IPS-NIHi7 (cell line): ENCODE results near the gene TMEM115.

Experiments used
- DNase-seq: peaks from one replicate; pipeline ENCODE4 v3.0.0; 2012; ENCODE audit warnings: mixed read lengths; ENCODE audit errors: extremely low spot score

Gene TMEM115

DNA sequence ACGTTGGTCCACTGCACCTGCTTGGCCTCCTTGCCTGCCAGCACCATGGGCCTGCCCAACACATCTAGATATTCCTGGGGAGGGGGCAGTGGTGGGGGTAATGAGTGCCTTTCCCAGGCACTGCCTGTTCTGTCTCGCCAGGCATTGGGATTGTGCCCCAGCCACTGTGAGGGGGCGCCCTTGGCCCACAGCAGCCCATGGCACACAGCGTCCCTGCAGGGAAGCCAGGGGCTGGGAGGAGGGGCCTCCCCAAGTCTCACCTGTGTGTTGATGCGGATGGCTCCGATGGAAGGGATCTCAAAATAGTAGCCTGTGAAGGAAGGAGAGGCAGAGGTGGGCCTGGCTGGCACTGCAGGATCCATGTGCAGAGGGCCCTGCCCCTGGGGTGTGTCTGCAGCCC is 18.7 kb upstream of the TMEM115 start:
- peak; percentile 52 for DNase-seq

DNA sequence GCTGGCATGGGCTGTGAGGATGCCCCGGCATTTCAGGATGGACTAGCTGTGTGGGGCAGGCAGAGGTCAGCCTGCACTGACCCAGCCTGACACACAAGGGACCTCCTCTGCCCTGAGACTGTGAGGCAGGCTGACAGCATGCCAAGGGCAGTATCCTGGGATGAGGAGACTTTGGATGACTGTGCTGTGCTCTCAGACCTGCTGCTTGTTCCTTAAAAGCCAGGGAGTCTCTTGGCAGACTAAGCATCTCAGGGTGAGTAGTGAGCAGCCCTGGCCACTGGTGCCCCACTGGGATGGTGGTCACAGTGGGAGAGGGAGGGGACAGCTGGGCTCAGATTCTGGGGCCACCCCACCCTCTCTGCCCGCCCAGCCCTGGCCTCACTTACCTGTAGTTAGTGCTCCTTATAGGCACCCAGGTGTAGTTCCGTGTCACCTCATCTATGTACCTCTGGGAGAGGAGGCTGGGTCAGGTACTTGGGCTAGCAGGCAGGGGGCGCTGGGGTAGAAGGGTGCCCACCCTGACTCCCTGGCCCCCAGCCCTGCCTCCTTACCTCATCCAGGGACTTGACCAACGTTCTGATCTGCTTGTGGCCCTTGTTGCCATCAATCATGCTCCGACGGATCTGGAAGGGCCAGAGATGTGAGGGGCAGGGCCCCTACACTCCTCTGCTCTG is 16.1 kb upstream of the TMEM115 start:
- DNase-seq: peak; percentile 76

DNA sequence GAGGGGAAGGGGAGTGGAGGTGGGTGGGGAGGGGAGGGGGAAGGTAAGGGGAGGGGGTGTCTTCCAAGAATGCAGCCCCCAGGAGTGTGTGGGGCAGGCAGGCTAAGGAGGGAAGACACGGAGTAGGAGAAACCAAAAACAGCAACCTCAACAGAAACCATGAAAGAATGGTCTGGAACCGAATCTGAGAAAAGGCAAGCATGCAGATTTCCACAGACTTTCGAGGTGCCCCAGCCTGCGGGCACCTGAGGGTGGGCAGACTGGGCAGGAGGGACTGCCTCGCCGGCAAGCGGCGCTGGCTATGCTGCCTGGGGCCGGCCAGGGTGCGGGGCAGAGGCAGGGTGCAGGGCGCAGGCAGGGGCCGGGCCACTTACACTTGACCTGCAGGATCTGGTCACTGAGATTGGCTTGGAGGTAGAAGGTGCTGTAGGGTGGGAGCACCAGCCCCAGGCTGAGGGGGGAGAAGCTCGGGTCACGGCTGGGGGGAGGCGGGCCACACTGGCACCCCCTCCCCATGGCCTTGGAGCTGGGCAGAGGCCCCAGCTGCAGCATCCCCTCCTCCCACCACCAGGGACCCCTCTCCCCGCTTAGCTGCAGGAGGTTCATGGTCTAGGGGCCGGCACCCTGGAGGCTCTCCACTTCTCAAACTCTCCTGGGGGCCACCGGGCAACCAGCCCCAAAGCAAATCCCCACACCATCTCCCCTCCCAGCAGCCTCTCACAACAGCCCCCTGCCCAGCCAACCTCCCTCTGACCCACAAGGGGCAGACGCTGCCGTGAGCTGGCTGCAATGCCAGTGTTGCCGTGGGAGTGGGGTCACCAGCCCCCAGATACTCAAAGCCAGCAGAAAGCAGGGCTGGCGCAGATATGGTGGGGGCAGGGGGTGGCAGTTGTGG is 15.3 kb upstream of the TMEM115 start:
- DNase-seq: no peak

DNA sequence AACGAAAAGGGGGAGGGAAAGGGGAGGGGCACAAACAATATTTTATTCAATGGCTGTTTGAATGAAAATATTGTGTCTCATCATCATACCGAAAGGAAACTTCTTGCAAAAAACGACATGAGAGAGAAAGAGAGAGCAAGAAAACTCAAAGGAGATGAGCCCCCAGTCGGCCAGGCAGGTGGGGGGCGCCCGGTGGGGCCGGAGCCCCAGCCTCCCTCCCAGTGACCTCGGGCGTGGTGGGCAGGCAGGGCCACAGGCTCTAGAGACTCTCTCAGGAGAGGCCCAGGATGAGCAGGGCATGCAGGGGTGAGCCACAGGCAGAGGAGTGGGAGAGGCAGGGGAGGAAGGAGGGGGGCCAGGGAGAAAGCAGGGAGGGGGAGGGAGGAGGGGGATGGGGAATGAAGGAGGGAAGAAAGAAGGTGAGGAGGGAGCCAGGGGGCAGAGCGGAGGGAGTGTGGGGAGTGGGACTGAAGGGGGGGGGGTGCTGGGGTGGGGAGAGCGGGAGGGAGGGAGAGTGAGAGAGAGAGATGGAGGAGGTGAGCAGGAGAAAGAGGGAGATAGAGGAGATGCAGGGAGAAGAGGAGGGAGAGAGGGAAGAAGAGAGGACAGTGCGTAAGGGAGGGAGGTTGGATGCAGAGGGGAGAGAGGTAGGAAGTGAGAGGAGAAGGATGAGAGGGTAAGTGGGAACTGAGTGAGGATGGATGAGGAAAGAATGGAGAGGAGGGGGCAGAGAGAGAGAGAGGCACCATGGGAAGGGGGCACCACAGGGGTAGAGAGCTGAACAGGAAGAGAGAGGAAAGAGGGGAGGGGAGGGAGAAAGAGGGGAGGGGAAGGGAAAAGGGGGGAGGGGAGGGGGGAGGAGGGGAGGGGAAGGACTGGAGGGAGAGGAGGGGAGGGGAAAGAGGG is 14.1 kb upstream of the TMEM115 start:
- no peak for DNase-seq

DNA sequence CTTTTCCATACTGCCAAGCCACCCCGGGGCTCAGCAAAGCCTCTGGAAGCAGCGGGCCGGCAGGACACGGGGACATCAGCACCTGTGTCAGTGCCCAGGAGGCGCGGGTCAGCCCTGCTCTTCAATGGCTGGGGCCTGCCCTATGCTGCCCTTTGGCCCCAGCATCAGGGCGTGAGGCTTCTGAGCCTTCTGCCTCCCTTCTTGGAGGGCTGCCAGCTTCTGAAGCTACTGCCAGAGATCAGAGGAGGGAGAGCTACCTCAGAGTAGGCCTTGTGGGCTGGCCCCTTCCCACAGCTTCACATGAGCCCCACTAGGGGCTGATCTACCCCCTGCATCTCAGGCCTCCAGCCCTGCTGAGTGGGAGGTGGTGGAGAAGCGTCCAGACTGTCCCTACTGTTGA is 13.0 kb upstream of the TMEM115 start:
- no peak for DNase-seq

DNA sequence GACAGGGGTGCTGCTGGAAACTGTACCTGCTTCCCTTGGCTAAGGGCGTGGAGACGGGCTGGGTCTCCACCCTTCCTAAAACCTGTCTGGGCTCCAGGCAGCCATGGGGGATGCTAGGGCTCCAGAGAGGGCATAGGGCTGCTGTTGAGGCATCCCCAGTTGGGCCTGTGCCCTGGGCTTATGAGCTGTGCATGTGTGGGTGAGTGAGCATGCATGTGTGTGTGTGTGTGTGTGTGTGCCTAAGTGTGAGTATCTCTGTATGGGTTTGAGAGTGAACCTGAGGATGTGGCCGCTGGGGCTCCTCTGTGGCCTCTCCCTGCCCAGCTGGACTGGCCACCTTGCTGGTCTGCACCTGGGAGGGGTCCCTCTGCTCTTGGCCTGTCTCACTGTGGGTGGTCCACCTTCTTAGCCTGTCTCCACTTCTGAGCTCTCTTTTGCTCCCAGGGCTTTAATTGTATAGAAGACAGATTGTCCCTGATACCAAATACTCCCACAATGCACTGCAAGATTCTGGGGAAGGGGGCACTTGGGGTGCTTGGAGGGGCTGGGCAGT is 11.9 kb upstream of the TMEM115 start:
- no peak for DNase-seq

DNA sequence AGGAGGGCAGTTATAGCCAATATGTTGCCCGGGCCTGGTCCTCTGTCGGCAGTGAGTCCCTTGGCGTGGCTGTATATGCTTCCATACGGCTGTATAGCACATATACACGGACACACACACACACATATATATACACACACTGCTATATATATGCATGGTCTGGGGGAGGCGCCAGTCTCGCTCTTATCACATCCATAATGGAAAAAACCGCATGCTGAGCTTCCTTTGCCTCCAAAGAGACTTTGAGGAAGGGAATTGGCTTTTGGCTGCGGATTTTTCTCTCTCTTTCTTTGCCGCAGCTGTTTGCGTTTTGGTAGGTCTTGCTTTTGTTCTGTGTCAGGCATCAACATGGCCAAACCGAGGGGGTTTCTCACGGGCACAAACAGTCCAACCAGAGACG is 11.3 kb upstream of the TMEM115 start:
- DNase-seq: no peak

DNA sequence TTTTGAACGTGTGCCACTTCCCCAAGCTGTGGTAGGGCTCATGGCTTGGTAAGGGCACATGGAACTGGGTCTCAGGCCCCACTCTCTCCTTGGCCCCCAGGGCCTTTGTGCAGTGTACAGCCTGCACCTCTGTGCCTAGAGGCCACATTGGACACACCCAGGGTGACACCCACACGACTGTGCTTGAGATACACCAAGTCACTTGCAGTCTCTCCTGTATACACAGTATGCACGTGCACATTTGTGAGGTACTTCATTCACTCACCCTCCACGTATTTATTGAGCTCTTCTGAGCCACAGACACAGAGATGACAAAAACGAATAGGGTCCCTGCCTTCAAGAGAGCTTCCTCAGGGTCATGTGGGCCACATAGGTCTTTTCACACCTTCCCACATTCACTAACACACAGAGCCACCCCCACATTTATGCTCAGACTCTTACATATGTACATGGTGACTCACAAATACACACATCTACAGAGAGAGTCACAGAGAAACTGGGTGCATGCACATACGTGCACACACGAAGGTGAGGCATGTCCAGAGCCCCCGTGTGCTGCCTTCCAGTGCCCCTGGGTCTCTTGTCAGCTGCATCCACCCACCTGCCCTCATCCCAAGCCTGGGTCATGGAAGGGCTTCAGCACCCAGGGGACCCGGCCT is 9.8 kb upstream of the TMEM115 start:
- no peak for DNase-seq

DNA sequence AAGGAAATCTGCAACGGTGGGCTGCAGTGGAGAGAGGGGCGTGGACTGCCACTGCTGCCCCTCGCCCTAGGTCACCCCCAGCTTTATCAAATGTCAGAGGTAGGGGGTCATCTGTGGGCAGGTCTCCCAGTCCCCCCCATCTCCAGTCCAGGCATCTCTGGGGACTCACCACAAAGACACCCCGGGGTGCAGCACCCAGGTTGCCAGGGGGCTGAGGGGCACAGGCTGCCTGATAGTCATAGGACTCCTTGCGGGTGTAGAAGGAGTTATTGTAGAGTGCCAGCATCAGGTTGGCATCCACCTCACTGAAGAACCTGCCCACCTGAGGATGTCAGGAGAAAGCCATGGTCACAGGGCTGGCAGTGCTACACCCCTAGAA is 6.5 kb upstream of the TMEM115 start:
- no peak for DNase-seq

DNA sequence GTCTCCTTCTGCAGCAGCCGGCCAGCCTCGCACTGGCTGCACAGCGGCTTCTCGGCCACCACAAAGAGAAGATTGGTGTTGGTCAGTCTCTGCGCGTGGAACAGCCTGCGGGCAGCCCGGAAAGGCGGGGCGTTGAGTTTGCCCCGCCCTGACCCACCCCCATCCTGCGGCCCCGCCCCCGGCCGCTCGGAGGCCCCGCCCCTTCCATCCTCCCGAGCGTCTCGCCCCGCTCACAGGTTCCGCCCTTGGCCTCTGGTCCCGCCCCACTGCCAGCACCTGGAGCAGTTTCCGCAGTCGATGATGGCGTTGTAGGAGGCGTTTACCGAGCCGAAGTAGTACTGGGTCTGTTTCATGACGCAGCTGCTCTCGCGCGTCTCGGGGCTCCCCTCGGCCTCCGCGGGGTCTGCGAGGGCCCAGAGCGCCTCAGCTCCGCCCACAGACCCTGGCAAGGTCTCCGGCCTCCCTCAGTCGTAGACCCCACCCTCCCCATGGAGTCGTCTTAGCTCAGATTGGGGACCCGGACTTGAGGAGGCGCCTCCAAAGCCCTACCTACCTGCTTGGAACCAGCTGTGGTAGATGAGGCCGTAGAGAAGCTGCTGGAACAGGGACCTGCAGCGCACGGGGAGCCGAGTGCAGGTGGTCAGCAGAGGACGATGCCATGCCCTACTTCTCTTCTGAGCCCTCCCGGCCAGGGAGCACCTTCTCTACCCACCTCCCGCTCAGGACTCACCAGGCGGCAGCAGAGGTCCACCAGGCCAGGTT is 5.9 kb upstream of the TMEM115 start:
- peak; percentile 97 for DNase-seq

DNA sequence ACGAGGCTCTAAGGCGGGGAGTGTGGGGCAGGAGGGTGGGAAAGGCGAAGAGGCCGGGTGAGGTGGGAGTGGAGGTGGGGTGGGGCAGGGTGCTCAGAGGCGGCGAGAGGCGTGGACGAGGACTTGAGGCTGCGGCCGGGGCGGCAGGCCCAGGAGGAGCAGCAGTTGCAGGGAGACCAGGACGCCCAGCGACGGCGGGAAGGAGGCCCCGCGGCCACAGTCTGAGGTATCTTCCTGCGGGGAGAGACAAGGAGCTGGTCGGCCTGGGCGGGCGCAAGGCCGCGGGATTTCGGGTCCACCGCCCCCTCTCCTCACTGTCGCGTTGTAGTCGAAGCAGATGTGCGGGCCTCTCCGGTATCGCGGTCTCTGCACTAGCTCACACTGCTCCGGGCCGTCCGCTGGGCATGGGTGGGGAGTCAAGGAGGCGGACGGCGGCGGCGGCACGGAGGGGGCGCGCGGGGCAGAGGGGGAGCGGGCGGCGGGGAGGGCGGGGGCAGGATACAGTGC is 5.3 kb upstream of the TMEM115 start:
- no peak for DNase-seq

DNA sequence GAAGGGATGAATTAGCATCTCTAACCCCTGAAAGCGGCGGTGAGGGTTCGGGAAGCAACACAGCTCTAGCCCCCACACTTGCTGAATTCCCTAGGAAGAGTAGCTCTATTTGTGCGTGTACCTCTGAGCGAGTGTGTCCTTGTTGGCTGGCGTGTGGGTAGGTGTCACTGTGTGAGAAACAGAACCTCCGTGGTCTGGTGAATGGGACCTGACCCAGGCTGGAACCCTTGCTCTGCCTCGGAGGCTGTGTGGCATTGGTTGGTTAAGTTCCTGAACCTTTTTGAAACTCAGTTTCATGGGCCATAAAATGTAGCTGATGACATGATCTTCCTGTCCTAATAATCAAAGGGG is 414 bp upstream of the TMEM115 start:
- no peak for DNase-seq

DNA sequence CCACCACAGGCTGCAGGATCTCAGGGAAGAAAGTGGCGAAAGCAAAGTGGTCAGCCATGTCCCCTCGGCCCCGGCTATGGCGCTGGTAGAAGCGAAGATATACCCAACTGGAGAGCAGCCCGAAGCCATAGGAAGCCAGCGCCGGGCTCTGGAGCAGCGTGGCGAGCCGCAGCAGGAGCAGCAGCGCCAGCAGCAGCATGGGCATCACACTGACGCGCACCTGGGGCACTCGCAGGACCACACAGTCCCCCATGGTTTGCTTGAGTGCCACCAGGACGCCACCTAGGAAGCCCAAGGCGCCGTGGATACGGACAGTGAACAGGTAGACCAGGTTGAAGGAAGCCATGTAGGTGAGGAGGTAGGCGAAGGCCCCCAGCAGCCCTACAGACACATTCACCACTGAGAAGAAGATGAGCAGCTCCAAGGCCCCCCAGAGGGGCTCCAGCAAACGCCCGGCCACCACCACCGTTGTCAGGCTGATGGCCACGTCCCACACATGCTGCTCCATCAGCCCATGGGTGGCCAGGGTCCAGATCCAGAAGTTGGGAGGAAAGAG is 888 bp downstream of the TMEM115 start:
- DNase-seq: no peak

DNA sequence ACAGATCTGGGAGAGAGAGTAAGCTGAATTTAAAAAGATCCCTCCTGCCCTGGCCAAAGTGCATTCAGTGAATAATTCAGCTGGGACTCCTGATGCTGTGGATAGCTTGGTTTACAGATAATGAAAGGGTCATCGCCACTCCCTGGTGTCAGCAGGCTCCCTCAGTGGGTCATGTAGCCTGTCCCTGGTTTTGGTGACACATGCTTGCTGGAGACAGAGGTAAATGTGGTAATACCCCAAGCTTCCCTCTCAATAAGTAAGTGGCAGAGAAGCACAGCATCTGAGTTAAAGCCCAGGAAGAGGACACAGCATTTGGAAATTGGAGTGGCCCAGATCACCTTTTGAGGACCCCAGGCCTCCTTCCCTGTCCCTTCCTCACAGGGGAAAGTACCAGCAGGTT is 1.8 kb downstream of the TMEM115 start:
- no peak for DNase-seq

DNA sequence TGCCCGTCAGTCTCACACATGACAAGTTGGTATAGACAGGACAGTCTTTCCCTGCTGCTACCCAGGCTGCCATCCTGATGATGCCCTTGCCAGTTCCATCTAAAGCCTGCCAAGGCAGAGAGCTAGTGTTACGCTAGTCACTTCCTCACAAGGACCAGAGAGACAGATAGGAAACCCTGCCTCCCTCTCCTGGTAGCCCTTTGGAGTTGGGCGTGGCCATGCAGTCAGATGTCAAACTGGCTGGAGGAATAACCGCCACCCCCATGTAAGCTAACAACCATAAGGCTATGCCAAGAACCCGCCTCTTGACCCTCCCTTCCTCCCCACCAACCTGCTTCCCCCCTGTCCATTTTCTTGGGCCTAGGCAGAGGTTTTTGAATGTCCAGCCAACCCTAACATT is 2.8 kb downstream of the TMEM115 start:
- no peak for DNase-seq

DNA sequence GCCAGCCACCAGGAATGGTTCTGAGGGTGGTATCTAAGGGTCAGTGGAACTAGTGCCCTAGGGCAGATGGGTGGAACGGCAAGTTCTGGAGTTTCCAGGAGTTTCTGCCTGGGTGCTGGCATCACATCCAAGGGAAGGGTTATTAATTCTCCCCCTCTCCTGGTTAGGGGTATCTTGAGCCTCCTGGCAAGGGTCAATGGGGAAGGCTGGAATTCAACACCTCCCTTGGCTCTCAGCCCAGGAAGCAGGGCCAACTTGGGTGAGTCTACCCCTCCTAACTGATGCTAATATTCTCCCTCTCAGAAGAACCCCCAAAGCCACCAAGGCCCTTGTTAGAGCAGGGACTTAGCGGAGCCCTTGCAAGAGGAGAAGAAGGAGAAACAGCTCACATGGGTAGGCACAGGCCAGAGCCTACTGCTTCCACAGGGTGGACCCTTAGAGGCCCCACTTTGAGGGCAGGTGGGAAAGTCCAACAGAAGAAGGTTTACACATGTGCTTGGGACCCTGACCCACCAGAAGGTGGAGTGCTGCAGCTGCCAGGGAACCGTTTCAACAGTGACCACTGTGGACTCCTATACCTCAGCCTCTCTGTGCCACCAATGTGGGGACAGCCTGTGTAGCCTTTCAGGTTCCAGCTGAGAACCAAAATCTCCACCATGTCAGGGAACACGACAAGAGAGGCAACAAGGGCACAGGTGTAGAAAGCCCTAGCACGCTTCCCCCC is 3.3 kb downstream of the TMEM115 start:
- DNase-seq: no peak

DNA sequence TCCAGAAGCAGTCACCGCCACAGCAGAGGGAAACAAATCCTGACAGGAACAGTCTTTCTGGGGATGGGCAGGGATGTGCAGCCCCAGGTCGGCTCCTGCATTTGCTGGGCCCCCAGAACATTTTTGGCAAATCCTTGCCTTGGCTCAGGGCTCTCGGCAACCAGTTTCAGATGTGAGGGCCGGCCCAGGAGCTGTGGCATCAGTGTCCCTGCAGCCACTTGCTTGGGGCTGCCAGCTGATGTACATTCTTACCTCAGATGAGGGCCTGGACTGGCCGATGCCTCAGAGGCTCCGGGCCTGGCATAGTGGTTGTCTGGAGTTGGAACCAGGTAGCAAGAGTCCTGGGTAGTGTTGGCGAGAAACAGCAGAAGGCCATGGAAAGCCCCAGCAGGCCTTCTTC is 4.5 kb downstream of the TMEM115 start:
- no peak for DNase-seq

DNA sequence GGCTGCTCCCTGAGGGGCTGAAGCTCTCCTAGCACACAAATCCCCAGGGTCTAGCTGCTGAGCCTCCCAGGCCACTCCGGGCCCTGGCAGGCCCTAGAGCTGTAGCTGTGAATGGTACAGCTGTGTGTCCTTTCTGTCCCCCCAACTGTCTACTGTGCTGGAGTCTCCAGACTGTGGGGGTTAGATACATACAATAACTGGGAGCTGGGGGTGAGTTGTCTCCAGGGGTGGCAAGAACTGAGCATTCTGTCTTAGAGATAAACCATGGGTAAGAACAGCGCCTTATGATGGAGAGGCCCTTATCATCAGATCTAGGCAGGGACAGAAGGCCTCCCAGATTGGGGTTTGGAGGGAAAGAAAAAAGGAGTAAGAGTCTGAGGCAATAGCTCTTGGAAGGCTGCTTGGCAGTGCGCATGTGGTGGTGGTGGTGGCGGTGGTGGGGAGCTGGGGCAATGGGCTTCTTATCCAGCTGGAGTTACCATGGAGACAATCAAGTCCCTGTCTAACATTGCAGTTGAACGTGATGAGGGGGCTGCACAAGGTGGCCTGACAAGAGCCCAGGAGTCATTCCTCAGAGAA is 5.0 kb downstream of the TMEM115 start:
- DNase-seq: no peak
